Karpas-422 (cell line): ENCODE data around the gene ATRNL1. TPM values are rescaled to one million over a fixed set of nuclear protein-coding genes. Genes with fewer than 3 reads are reported as not detected.

Experiments used
- DNase-seq: peaks from one replicate; pipeline ENCODE4 v3.0.0-alpha.2; 2015
- H2AFZ ChIP-seq: fragments of 200-600 bp; sonication (generic); 2 replicates; pipeline ENCODE4 v1.6.1; 2014; ENCODE audit warnings: antibody characterized with exemption, low read length, mixed read lengths
- H3K27ac ChIP-seq: fragments of 200-600 bp; sonication (generic); 2 replicates; pipeline ENCODE4 v1.5.1; 2014; ENCODE audit warnings: mild to moderate bottlenecking, low read length, moderate library complexity
- H3K27me3 ChIP-seq: fragments of 200-600 bp; sonication (generic); 2 replicates; pipeline ENCODE4 v1.6.1; 2014; ENCODE audit warnings: low read length, mixed read lengths
- H3K36me3 ChIP-seq: fragments of 200-600 bp; sonication (generic); 2 replicates; pipeline ENCODE4 v1.6.1; 2014; ENCODE audit warnings: low read length, mixed read lengths; ENCODE audit not compliant: insufficient read depth
- H3K4me1 ChIP-seq: fragments of 200-600 bp; sonication (generic); 2 replicates; pipeline ENCODE4 v1.6.1; 2014; ENCODE audit warnings: mild to moderate bottlenecking, low read length, mixed read lengths
- H3K4me2 ChIP-seq: fragments of 200-600 bp; sonication (generic); 2 replicates; pipeline ENCODE4 v1.6.1; 2014; ENCODE audit warnings: low read length, low read depth, mild to moderate bottlenecking; ENCODE audit not compliant: poor library complexity, severe bottlenecking
- H3K4me3 ChIP-seq: fragments of 200-600 bp; sonication (generic); 2 replicates; pipeline ENCODE4 v1.5.1; 2014; ENCODE audit warnings: mild to moderate bottlenecking, antibody characterized with exemption, low read length, mixed read lengths
- H3K79me2 ChIP-seq: fragments of 200-600 bp; sonication (generic); 2 replicates; pipeline ENCODE4 v1.6.1; 2014; ENCODE audit warnings: mild to moderate bottlenecking, low read length, mixed read lengths
- H3K9ac ChIP-seq: fragments of 200-600 bp; sonication (generic); 2 replicates; pipeline ENCODE4 v1.6.0; 2014; ENCODE audit warnings: low read length
- H3K9me2 ChIP-seq: fragments of 200-600 bp; sonication (generic), shearing (Covaris generic); replicated peaks from 2 replicates; pipeline ENCODE4 v1.6.0; 2014; ENCODE audit warnings: mild to moderate bottlenecking, low read length, moderate library complexity; ENCODE audit not compliant: insufficient read depth
- H3K9me3 ChIP-seq: fragments of 300-700, 200-600 bp; sonication (generic); 2 replicates; pipeline ENCODE4 v1.6.1; 2014; ENCODE audit warnings: low read length, mixed read lengths
- H4K20me1 ChIP-seq: fragments of 200-600 bp; sonication (generic); 2 replicates; pipeline ENCODE4 v1.6.1; 2014; ENCODE audit warnings: mild to moderate bottlenecking, antibody characterized with exemption, low read length, low read depth; ENCODE audit not compliant: insufficient read depth
- total RNA-seq: library from RNA; depleted of rRNA; stranded (reverse); fragments of >200 nt; shearing (Covaris generic); gene quantifications from 2 replicates; pipeline ENCODE4 v1.2.3, GENCODE V29; 2014; ENCODE audit warnings: low replicate concordance

The ATRNL1 gene
- total RNA-seq, 1 experiment from 2014 or later = not detected

- H3K9ac ChIP-seq = no peak overlapping the region
- H3K4me2 ChIP-seq = no peak overlapping the region
- H4K20me1 ChIP-seq = no peaks in the 10 kb centered on the region
- no peaks in the 10 kb centered on the region for H3K27me3 ChIP-seq
- H3K9me3 ChIP-seq = no peaks in the 10 kb centered on the region
- no peak overlapping the region for H3K4me3 ChIP-seq
- DNase-seq = no peak
- no peaks in the 10 kb centered on the region for H3K9me2 ChIP-seq
- no peaks in the 10 kb centered on the region for H3K4me1 ChIP-seq
- H3K36me3 ChIP-seq = no peaks in the 10 kb centered on the region
- no peaks in the 10 kb centered on the region for H3K79me2 ChIP-seq
- H2AFZ ChIP-seq = no peak overlapping the region
- H3K27ac ChIP-seq = no peak overlapping the region
Observed at GRCh38 chr10:115762029-115762428, 668.9 kb downstream of the ATRNL1 start.

DNA sequence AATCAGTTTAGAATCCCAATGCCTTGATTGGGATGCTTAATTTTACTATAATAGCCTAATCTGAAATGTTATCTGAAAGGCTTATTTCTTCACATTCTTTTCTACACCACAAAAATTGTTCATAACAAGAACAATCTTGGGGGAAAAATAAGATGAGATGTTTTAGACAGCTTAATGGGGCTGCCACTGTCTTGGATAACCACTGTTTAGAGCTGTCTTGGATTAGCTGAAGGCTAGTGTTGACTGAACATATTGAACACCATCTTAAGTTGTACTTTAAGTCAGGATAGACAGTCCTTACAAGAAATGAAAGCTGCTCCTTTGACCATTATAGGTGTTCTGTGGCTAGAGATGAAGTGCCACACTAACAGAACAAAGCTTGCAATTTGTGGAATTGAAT, 678.6 kb downstream of the ATRNL1 start:
- Histone ChIP-seq H3K9me3 (no peaks in the 10 kb centered on the region), H3K9me2 (no peaks in the 10 kb centered on the region), H3K4me2 (no peak overlapping the region), H3K79me2 (no peaks in the 10 kb centered on the region), H4K20me1 (no peaks in the 10 kb centered on the region), H3K27me3 (no peaks in the 10 kb centered on the region), H3K36me3 (no peaks in the 10 kb centered on the region), H3K9ac (no peak overlapping the region), H3K4me3 (no peak overlapping the region), H3K4me1 (no peaks in the 10 kb centered on the region), H3K27ac (no peak overlapping the region), H2AFZ (no peak overlapping the region)
- no peak for DNase-seq

- H3K9me3 ChIP-seq = no peaks in the 10 kb centered on the region
Observed at GRCh38 chr10:115772606-115773005, 679.4 kb downstream of the ATRNL1 start.

GRCh38 chr10:115773832-115774231, 680.7 kb downstream of the ATRNL1 start:
- H3K9ac ChIP-seq = no peak overlapping the region
- H4K20me1 ChIP-seq = no peaks in the 10 kb centered on the region
- H3K4me3 ChIP-seq = no peak overlapping the region
- H3K9me3 ChIP-seq = no peaks in the 10 kb centered on the region
- no peak overlapping the region for H3K27ac ChIP-seq
- H3K4me2 ChIP-seq = no peak overlapping the region
- H3K9me2 ChIP-seq = no peaks in the 10 kb centered on the region
- no peaks in the 10 kb centered on the region for H3K4me1 ChIP-seq
- no peaks in the 10 kb centered on the region for H3K36me3 ChIP-seq
- H3K79me2 ChIP-seq = no peaks in the 10 kb centered on the region
- no peaks in the 10 kb centered on the region for H3K27me3 ChIP-seq
- no peak for DNase-seq
- H2AFZ ChIP-seq = no peak overlapping the region

More at GRCh38 chr10:115772606-115773005, 679.4 kb downstream of the ATRNL1 start:
- no peaks in the 10 kb centered on the region for H3K79me2 ChIP-seq
- no peak overlapping the region for H3K4me3 ChIP-seq
- H3K4me1 ChIP-seq = no peaks in the 10 kb centered on the region
- no peaks in the 10 kb centered on the region for H3K36me3 ChIP-seq
- no peak overlapping the region for H3K27ac ChIP-seq
- no peak overlapping the region for H2AFZ ChIP-seq
- DNase-seq = no peak
- no peak overlapping the region for H3K9ac ChIP-seq
- no peak overlapping the region for H3K4me2 ChIP-seq
- H4K20me1 ChIP-seq = no peaks in the 10 kb centered on the region
- no peaks in the 10 kb centered on the region for H3K27me3 ChIP-seq
- H3K9me2 ChIP-seq = no peaks in the 10 kb centered on the region

- H3K9ac ChIP-seq = no peak overlapping the region
- no peak overlapping the region for H3K27ac ChIP-seq
- H3K4me2 ChIP-seq = no peak overlapping the region
- H3K4me1 ChIP-seq = no peaks in the 10 kb centered on the region
- no peak overlapping the region for H3K4me3 ChIP-seq
- H4K20me1 ChIP-seq = no peaks in the 10 kb centered on the region
- no peaks in the 10 kb centered on the region for H3K36me3 ChIP-seq
- H3K27me3 ChIP-seq = no peaks in the 10 kb centered on the region
- H2AFZ ChIP-seq = no peak overlapping the region
- H3K9me3 ChIP-seq = no peaks in the 10 kb centered on the region
- H3K9me2 ChIP-seq = no peaks in the 10 kb centered on the region
- H3K79me2 ChIP-seq = no peaks in the 10 kb centered on the region
- no peak for DNase-seq
Observed at GRCh38 chr10:115774721-115775120, 681.6 kb downstream of the ATRNL1 start.

GRCh38 chr10:115777646-115778045, 684.5 kb downstream of the ATRNL1 start:
- H3K36me3 ChIP-seq = no peaks in the 10 kb centered on the region
- H3K4me2 ChIP-seq = no peak overlapping the region
- H3K79me2 ChIP-seq = no peaks in the 10 kb centered on the region
- H3K4me3 ChIP-seq = no peak overlapping the region
- H3K4me1 ChIP-seq = no peaks in the 10 kb centered on the region
- no peaks in the 10 kb centered on the region for H3K27me3 ChIP-seq
- H2AFZ ChIP-seq = no peak overlapping the region
- no peaks in the 10 kb centered on the region for H3K9me3 ChIP-seq
- H3K9me2 ChIP-seq = no peaks in the 10 kb centered on the region
- DNase-seq = no peak
- H3K9ac ChIP-seq = no peak overlapping the region
- no peaks in the 10 kb centered on the region for H4K20me1 ChIP-seq
- H3K27ac ChIP-seq = no peak overlapping the region

GRCh38 chr10:115790220-115790619, 697.1 kb downstream of the ATRNL1 start:
- Histone ChIP-seq H4K20me1 (no peaks in the 10 kb centered on the region), H2AFZ (no peak overlapping the region), H3K79me2 (no peaks in the 10 kb centered on the region), H3K4me2 (no peak overlapping the region), H3K27me3 (no peaks in the 10 kb centered on the region), H3K4me3 (no peak overlapping the region), H3K4me1 (no peaks in the 10 kb centered on the region), H3K9ac (no peak overlapping the region), H3K9me2 (no peaks in the 10 kb centered on the region), H3K27ac (no peak overlapping the region), H3K9me3 (no peaks in the 10 kb centered on the region), H3K36me3 (no peaks in the 10 kb centered on the region)
- DNase-seq = no peak

DNA sequence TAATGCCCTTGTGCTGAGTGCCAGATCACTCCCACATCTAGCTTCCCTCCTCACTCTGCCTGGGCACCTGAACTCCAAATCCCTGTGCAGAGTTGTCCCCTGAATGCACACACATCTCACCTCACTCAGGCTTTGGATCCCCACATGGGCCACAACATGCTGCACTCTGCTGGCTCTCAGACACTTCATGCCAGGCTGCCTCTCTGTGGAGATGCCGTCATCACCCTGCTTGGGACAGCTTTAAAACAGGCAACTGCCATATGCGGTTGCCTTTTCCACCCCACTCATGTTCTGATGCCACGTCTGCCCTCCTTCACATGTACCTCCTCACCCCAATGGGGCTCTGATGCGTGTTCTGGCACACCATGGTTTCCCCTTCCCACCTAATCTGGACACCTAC, 702.8 kb downstream of the ATRNL1 start:
- no peak overlapping the region for H3K27ac ChIP-seq
- H3K27me3 ChIP-seq = no peaks in the 10 kb centered on the region
- H2AFZ ChIP-seq = no peak overlapping the region
- H3K4me2 ChIP-seq = no peak overlapping the region
- no peak overlapping the region for H3K4me3 ChIP-seq
- no peak for DNase-seq
- H4K20me1 ChIP-seq = no peaks in the 10 kb centered on the region
- H3K36me3 ChIP-seq = no peaks in the 10 kb centered on the region
- H3K9me3 ChIP-seq = no peaks in the 10 kb centered on the region
- no peaks in the 10 kb centered on the region for H3K79me2 ChIP-seq
- H3K9ac ChIP-seq = no peak overlapping the region
- no peaks in the 10 kb centered on the region for H3K9me2 ChIP-seq
- H3K4me1 ChIP-seq = no peaks in the 10 kb centered on the region

GRCh38 chr10:115801457-115801856, 708.3 kb downstream of the ATRNL1 start:
- Histone ChIP-seq H3K4me3 (no peak overlapping the region), H3K4me1 (no peaks in the 10 kb centered on the region), H4K20me1 (no peaks in the 10 kb centered on the region), H3K79me2 (no peaks in the 10 kb centered on the region), H3K27me3 (no peaks in the 10 kb centered on the region), H3K9me3 (no peaks in the 10 kb centered on the region), H2AFZ (no peak overlapping the region), H3K4me2 (no peak overlapping the region), H3K9me2 (no peaks in the 10 kb centered on the region), H3K9ac (no peak overlapping the region), H3K27ac (no peak overlapping the region), H3K36me3 (no peaks in the 10 kb centered on the region)
- DNase-seq = no peak
